Upper lobe of right lung (tissue), 1 donor: Measurements from ENCODE around the gene FCRL6. TPM values are rescaled to one million over a fixed set of nuclear protein-coding genes. Genes with fewer than 3 reads are reported as not detected.
A peak's percentile ranks its signal among the peaks of the same experiment; 100 is the strongest.

Source experiments
- ATAC-seq: fragments of 200-7000 bp; cut with Tn5 transposase; one replicate; pipeline ENCODE4 v1.9.1; 2020; ENCODE audit warnings: mild to moderate bottlenecking, moderate library complexity
- DNase-seq: peaks from one replicate; pipeline ENCODE4 v3.0.0-alpha.2; 2020
- H3K27ac ChIP-seq: fragments of 200-600 bp; one replicate; pipeline ENCODE4 v1.8.0; 2022
- H3K27me3 ChIP-seq: fragments of 200-600 bp; one replicate; pipeline ENCODE4 v1.8.0; 2022; ENCODE audit warnings: mild to moderate bottlenecking
- H3K36me3 ChIP-seq: fragments of 200-600 bp; one replicate; pipeline ENCODE4 v1.8.0; 2022
- H3K4me1 ChIP-seq: fragments of 200-600 bp; one replicate; pipeline ENCODE4 v1.8.0; 2022
- H3K4me3 ChIP-seq: fragments of 200-600 bp; one replicate; pipeline ENCODE4 v1.8.0; 2022; ENCODE audit warnings: mild to moderate bottlenecking
- H3K9me3 ChIP-seq: fragments of 200-600 bp; one replicate; pipeline ENCODE4 v1.8.0; 2022
- CTCF ChIP-seq: fragments of 200-600 bp; IDR thresholded peaks from one replicate; pipeline ENCODE4 v1.8.0; 2022; ENCODE audit warnings: antibody characterized with exemption
- intact Hi-C: fragments of 100-400 bp; cut with DNase I; formaldehyde crosslinking; loops from one replicate; pipeline ENCODE4 v1.11.0; 2022
- long read RNA-seq: library from polyadenylated mRNA; unstranded; transcript quantifications from one replicate; pipeline ENCODE4 v2.0.0, GENCODE V29; 2021
- total RNA-seq: library from RNA; stranded (reverse); fragmentation: NEBNext Ultra II Directional; extraction: Animal tissue kit (Norgen Biotek cat#: 25700); gene quantifications from one replicate; pipeline ENCODE4 v1.2.1, GENCODE V29; 2021
- donor health status: DM: no; HTN: yes; CAD: no; lungs with severe emphysema.

Gene FCRL6, protein sequence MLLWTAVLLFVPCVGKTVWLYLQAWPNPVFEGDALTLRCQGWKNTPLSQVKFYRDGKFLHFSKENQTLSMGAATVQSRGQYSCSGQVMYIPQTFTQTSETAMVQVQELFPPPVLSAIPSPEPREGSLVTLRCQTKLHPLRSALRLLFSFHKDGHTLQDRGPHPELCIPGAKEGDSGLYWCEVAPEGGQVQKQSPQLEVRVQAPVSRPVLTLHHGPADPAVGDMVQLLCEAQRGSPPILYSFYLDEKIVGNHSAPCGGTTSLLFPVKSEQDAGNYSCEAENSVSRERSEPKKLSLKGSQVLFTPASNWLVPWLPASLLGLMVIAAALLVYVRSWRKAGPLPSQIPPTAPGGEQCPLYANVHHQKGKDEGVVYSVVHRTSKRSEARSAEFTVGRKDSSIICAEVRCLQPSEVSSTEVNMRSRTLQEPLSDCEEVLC
- 3.2 TPM for total RNA-seq
- long read RNA-seq: 0 reads

GRCh38 chr1:159802111-159802510, at the start of gene FCRL6:
Gene FCRL6 (plus strand): TSS chr1:159802360. CDS start chr1:159802425, 65 bp downstream.
- Histone ChIP-seq H3K9me3 (no peaks in the 10 kb centered on the region), H3K27ac (no peak within 1 kb of the TSS), H3K36me3 (no peaks in the 10 kb centered on the region), H3K4me3 (no peak within 1 kb of the TSS), H3K4me1 (peaks cover 5% of the 10 kb centered on the region), H3K27me3 (no peaks in the 10 kb centered on the region)
- no peak for DNase-seq
- intact Hi-C loops: no loop called here
- no peak for TF ChIP-seq CTCF
- peak; percentile 37 for ATAC-seq

- Histone ChIP-seq H3K27ac (peak overlapping the region; percentile 69), H3K4me3 (no peak overlapping the region), H3K4me1 (peaks cover 42% of the 10 kb centered on the region), H3K36me3 (no peaks in the 10 kb centered on the region), H3K27me3 (no peaks in the 10 kb centered on the region), H3K9me3 (no peaks in the 10 kb centered on the region)
- no peak for TF ChIP-seq CTCF
- ATAC-seq (no peak), DNase-seq (no peak)
- intact Hi-C loops: no loop called here
Observed at GRCh38 chr1:159753386-159753785, 48.8 kb upstream of the FCRL6 start.

GRCh38 chr1:159755451-159756007, 46.6 kb upstream of the FCRL6 start:
- DNase-seq (no peak), ATAC-seq (no peak)
- no peaks in the 10 kb centered on the region for H3K9me3 ChIP-seq
- no peak overlapping the region for H3K27ac ChIP-seq
- H3K36me3 ChIP-seq: no peaks in the 10 kb centered on the region
- intact Hi-C loops: no loop called here
- no peak overlapping the region for H3K4me3 ChIP-seq
- no peaks in the 10 kb centered on the region for H3K27me3 ChIP-seq
- peaks cover 42% of the 10 kb centered on the region for H3K4me1 ChIP-seq
- TF ChIP-seq CTCF: no peak

DNA sequence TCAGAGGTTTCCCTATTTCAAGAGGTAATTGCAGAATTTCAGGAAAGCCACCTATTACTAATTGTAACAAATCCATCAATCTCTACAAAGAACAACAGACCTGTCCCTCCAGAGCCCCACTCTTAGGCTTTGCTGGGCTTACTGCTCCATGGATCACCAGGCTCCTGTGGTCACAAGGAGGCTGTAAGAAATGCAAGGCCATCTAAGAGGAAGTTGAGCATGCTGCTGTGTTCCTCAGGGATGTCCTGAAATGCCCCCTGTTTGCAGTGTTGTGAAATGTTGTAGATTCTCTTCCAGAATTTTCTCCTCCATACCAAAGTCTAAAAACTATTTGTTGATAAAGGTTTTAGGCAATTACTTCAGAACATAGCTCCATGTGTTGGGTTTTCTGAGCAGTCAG, 45.8 kb upstream of the FCRL6 start:
- peaks cover 40% of the 10 kb centered on the region for H3K4me1 ChIP-seq
- H3K27ac ChIP-seq: peak overlapping the region; percentile 65
- intact Hi-C loops: no loop called here
- no peaks in the 10 kb centered on the region for H3K36me3 ChIP-seq
- no peaks in the 10 kb centered on the region for H3K9me3 ChIP-seq
- H3K4me3 ChIP-seq: no peak overlapping the region
- DNase-seq (no peak), ATAC-seq (peak; percentile 77)
- H3K27me3 ChIP-seq: no peaks in the 10 kb centered on the region
- no peak for TF ChIP-seq CTCF

DNA sequence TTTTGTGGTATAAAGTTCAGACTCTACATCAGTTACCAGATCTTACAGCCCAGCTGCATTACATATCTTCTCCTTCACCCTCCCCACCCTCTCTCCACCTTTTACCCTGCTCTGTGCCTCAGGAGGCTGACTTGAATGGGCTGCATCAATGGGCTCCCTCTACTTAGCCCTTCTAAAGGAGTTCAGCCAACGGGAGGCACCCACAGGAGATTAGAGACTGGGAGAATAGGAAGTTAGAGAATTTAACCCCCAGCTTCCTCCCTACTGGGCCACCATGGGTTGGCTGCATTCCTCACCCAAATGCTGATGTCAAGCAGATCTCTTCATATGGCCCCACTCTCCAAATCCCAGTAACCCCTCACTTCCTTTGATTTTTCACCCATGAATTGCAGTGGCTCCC, 38.5 kb upstream of the FCRL6 start:
- Histone ChIP-seq H3K27ac (no peak overlapping the region), H3K9me3 (no peaks in the 10 kb centered on the region), H3K4me3 (no peak overlapping the region), H3K36me3 (no peaks in the 10 kb centered on the region), H3K4me1 (no peaks in the 10 kb centered on the region), H3K27me3 (no peaks in the 10 kb centered on the region)
- DNase-seq: no peak
- intact Hi-C loops: no loop called here
- TF ChIP-seq CTCF: no peak
- no peak for ATAC-seq
